Cerebellar cortex (tissue), 1 donor: Measurements from ENCODE around the gene ZSCAN1.
"Not testable (repeated sequence)": the region's sequence is repeated elsewhere in the genome, so short reads cannot be mapped to it uniquely, and the experiment has no call there.

Source experiments
- DNase-seq: peaks from one replicate; pipeline ENCODE4 v3.0.0-alpha.2; 2015; ENCODE audit warnings: low spot score

ZSCAN1 gene, protein sequence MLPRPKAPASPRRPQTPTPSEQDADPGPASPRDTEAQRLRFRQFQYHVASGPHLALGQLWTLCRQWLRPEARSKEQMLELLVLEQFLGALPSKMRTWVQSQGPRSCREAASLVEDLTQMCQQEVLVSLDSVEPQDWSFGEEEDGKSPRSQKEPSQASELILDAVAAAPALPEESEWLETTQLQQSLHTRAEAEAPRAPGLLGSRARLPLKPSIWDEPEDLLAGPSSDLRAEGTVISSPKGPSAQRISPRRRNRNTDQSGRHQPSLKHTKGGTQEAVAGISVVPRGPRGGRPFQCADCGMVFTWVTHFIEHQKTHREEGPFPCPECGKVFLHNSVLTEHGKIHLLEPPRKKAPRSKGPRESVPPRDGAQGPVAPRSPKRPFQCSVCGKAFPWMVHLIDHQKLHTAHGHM

GRCh38 chr19:58033741-58034476 lies at the start of gene ZSCAN1:
Gene ZSCAN1 (plus strand): TSS chr19:58034025. CDS start chr19:58037837, 3,812 bp downstream.
- DNase-seq = peak; percentile 86

DNA sequence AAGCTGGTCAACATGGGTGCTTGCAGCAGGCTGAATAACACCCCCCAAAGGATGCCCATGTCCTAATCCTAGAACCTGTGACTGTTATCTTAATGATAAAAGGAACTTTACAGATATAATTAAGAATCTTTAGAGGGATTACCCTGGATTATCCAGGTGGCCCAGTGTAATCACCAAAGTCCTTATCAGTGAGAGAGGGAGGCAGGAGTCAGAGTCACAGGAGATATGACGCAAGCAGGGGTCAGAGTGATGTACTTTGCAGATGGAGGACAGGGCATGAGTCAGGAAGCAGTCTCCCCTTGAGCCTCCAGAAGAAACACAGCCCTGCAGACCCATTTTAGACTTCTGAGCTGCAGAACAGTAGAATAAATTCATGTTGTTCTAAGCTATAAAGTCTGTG lies 41.0 kb upstream of the ZSCAN1 start:
- DNase-seq = no peak

DNA sequence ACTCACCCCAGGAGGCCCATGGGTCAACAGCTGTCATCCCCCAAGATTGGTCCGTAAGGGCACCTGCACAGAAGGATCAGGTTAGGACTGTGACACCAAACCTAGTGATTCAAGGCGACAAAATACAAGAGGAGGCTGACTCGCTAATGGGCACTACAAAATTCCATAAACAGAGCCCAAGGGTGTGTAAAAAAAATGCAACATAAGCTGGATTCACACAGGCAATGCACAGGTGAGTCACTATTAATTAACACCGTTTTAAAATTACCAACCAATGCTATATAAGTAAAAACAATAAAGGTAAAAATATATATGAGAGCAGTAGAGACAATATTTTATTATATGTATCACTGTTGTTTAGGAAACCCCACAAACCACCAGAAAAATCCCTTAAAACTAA lies 33.1 kb upstream of the ZSCAN1 start:
- no peak for DNase-seq

- DNase-seq = peak; percentile 15
Observed at GRCh38 chr19:58001895-58002369, 31.9 kb upstream of the ZSCAN1 start.

DNA sequence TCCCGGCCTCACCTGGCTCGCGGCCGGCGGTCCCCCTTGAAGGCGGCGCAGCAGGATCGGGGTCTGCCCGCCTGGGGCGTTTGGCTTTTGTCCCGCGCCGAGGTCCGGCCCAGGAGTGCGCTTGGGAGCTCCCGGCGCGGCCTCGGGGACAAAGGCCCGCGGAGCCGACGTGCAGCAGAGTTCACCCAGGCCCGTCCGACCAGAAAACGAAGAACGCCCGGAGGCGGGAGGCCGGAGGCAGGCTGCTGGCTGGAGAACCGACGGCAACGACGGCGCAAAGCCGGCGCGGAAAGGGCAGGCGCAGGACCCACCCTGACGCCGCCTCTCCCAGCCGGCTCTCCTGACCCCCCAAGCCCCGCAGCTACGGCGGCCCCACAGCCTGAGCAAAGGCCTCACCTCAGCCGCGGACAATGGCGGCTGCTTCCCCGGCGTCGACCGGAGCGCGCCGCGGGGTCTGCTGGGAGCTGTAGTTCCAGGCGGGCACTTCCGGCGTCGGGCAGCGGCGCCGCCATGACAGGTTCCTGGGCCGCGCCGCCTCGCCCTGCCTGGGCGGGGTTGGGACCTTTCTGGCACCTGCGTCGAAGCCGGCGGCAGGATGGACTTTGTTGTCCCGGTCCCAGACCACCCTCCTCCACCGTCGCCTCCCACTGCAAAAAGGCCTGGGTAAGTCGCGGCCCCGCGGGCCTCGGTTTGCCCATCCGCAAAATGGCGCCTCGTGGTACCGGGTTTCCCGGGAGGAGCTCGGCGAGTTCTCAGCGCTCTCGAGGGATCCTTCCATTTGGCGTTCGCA lies 31.2 kb upstream of the ZSCAN1 start, which contains the start of gene ZNF606:
TSS of gene ZNF606 (minus strand) at position 437 of the 790 bp plus-strand sequence. CDS start 1,501 bp downstream, outside the sequence.
- DNase-seq = peak; percentile 83

DNA sequence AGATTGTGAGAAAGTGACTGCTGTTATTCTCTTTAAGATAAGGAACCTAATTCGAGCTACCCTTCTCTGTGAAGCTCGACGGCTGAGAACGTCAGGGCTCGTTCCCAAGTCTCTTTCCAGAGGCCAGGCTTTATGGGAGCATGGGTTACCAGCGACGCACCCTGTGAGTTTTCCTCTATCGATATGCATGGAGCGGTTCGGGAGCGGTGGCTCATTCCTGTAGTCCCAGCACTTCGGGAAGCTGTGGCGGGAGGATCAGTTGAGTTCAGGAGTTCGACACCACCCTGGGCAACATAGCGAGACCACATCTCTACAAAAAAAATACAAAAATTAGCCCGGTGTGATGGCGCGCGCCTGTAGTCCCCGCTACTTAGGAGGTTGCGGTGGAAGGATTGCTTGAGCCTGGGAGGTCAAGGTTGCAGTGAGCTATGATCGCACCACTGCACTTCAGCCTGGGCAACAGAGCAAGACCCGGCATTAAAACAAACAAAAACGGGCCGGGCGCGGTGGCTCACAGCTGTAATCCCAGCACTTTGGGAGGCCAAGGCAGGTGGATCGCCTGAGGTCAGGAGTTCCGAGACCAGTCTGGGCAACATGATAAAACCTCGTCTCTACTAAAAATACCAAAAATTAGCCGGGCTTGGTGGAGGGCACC lies 30.5 kb upstream of the ZSCAN1 start:
- no peak for DNase-seq

GRCh38 chr19:58007285-58007684 lies 26.5 kb upstream of the ZSCAN1 start:
- no peak for DNase-seq

GRCh38 chr19:58008877-58009276 lies 24.9 kb upstream of the ZSCAN1 start:
- not testable (repeated sequence) for DNase-seq

GRCh38 chr19:58009301-58009665 lies 24.5 kb upstream of the ZSCAN1 start:
- no peak for DNase-seq

- peak; percentile 89 for DNase-seq
Observed at GRCh38 chr19:58009666-58010301, 24.0 kb upstream of the ZSCAN1 start.

GRCh38 chr19:58010507-58010906 lies 23.3 kb upstream of the ZSCAN1 start:
- DNase-seq = no peak

DNA sequence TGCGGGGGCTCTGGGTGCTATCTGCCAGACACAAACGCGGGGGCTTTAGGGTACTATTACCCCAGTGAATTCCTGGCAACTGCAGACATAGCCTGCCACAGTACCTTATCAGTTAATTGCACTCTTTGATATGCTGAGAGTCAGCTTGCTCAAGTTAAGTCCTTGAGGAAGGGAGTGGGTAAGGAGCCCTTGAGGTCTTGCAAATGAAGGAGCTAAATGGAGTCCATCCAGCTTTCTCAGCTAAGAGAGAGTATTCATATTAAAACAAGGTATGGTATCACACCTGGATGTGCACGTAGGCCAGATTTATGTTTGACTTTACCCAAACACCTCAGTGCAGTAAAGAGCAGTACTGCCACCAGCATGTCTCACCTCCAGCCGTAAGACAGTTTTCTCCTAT lies 19.7 kb upstream of the ZSCAN1 start:
- no peak for DNase-seq

DNA sequence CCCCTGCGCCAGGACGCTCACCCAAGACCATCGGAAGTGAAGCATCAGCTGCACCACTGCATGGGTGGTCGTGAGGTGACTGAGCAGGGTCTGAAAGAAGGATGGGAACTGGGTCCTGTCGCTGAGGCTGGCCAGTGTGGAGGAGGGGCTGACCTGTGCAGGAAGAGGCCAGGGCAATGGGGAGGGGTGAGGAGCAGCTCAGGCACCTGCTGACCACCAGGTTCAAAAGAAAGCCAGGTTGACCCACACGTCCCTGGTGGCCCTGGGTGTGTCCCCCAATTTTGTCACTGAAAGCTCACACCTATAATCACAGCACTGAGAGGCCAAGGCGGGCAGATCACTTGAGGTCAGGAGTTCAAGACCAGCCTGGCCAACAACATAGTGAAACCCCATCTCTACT lies 13.7 kb upstream of the ZSCAN1 start:
- DNase-seq = no peak

- DNase-seq = peak; percentile 86
Observed at GRCh38 chr19:58021541-58022282, 12.1 kb upstream of the ZSCAN1 start.

DNA sequence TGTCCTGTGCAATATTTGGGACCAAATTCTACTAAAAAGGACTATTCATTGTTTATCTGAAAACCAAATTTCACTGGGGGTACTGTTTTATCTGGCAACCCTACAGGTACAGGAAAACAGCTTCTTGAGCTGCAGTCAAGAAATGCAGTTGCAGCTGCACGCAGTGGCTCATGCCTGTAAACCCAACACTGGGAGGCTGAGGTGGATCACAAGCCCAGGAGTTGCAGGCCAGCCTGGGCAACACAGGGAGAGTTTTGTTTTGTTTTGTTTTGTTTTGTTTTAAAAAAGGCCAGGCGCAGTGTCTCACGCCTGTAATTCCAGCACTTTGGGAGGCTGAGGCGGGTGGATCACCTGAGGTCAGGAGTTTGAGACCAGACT lies 11.6 kb upstream of the ZSCAN1 start:
- no peak for DNase-seq

- no peak for DNase-seq
Observed at GRCh38 chr19:58024661-58025060, 9.2 kb upstream of the ZSCAN1 start.

DNA sequence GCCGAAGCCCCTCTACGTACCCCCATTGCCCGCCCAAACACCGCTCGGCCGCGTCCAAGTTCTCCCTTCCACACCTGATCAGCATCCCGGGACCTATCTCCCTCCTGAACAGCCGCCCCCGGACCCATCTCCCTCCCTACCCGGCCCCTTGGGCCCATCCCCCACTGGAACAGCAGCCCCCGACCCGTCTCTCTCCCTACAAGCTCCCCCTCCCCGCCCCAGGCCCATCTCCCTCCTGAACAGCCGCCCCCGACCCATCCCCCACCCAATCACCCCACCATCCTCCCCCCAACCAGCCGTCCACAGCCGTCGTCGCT lies 610 bp downstream of the ZSCAN1 start:
- no peak for DNase-seq

GRCh38 chr19:58035863-58036262 lies 2.0 kb downstream of the ZSCAN1 start:
- DNase-seq = no peak

- peak; percentile 29 for DNase-seq
Observed at GRCh38 chr19:58037927-58038687, 4.3 kb downstream of the ZSCAN1 start.

DNA sequence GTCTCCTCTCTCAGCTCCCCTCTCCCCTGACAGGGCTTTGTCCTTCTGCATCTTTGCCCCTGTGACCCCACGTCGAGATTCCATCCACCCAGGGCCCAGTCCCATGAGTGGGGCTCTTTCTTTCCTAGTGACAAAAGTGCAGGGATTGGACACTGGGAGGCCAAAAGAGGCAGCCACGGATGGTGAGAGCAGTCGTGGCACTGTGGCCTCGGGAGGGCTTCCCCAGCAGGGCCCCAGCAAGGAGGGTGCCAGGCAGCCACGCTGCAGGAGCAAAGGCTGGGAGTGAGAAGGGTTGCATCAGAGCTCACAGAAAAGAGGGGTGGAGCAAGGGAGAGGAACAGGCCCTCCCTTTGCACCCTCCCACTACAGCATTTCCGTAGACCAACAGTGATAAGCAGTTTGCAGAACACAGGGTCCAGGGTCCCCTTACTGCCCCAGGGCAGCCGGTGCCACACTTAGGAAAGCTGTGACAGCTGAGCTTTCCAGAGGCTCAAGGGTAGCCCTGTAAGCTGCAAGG lies 4.9 kb downstream of the ZSCAN1 start:
- DNase-seq = peak; percentile 10
